Measurements from ENCODE around the gene MYH9. TPM values are rescaled to one million over a fixed set of nuclear protein-coding genes. Genes with fewer than 3 reads are reported as not detected.

MYH9 gene
- total RNA-seq, 1 experiment from 2014 or later, result 258 TPM

- TF ChIP-seq ELF1 (IDR thresholded peaks at IDR 0.05; ENCODE audit: borderline replicate concordance, low read depth) (no peak), CTCF (IDR thresholded peaks at IDR 0.05 in 2 of 3, conservative IDR thresholded peaks at IDR 0.05 in 1 of 3; ENCODE audit: borderline replicate concordance in 1 of 3, insufficient read depth in 1 of 3, low read depth in 2 of 3, low read length in 2 of 3) (peak in 2 of 3 experiments; percentile 35 to 54; a peak in 3 of 6 replicates)
- Histone ChIP-seq H3K4me1 (ENCODE audit: control insufficient read depth in 1 of 2, insufficient read depth in 2 of 2, low read length in 2 of 2) (peaks cover 51 to 79% of the 10 kb centered on the region in 2 experiments), H2AFZ (ENCODE audit: low read depth, low read length, poor library complexity, severe bottlenecking) (no peak overlapping the region), H3K27ac (ENCODE audit: low read depth, low read length) (peak overlapping the region; percentile 87), H3K27me3 (ENCODE audit: insufficient read depth, low read length) (no peaks in the 10 kb centered on the region), H3K4me3 (replicated peaks in 1 of 2; ENCODE audit: low read depth in 1 of 2, low read length in 2 of 2) (no peak overlapping the region), H3K36me3 (ENCODE audit: control insufficient read depth in 1 of 2, insufficient read depth in 2 of 2, low read length in 2 of 2) (peaks cover 23 to 30% of the 10 kb centered on the region in 2 experiments; a peak in 3 of 4 replicates), H4K20me1 (ENCODE audit: insufficient read depth) (no peaks in the 10 kb centered on the region), H3K9me3 (ENCODE audit: control insufficient read depth in 1 of 2, insufficient read depth in 1 of 2, low read depth in 1 of 2, low read length in 2 of 2) (no peaks in the 10 kb centered on the region), H3K9ac (ENCODE audit: low read length) (peak overlapping the region; percentile 60), H3K79me2 (ENCODE audit: insufficient read depth, low read length) (peaks cover 98% of the 10 kb centered on the region), H3K4me2 (ENCODE audit: low read length) (peak overlapping the region; percentile 67), H3K9me2 (ENCODE audit: insufficient read depth) (no peaks in the 10 kb centered on the region)
- DNase-seq (ENCODE audit: low read depth, low spot score), result no peak
- ChIA-PET POLR2A (interaction anchor here (1.5 kb wide), 1 partner anchor 54 kb away, joined by 3 read pairs; the partner anchor contains the start of gene MYH9), RAD21 (ENCODE audit: low non-redundant PET in 1 of 2, low total read pairs in 2 of 2, uncharacterized antibody in 2 of 2, unreplicated experiment in 2 of 2) (no interaction called here), CTCF (interaction anchor here (0.5 to 1.5 kb wide), 2 partner anchors 9 to 14 kb away, joined by 4 read pairs; no protein-coding TSS in a partner anchor)
- no peak for ATAC-seq
- intact Hi-C loops (cut with micrococcal nuclease), result loop anchor here (5.0 kb wide), 1 partner anchor 53 kb away; the partner anchor contains the start of gene MYH9
- no TSS peak for BruUV-seq (replicated peaks)
These were observed 53.5 kb downstream of the MYH9 start for GRCh38 chr22:36334081-36334820.

- H3K79me2 ChIP-seq (ENCODE audit: insufficient read depth, low read length), result peaks cover 98% of the 10 kb centered on the region
- no peaks in the 10 kb centered on the region for H3K9me3 ChIP-seq (ENCODE audit: control insufficient read depth in 1 of 2, insufficient read depth in 1 of 2, low read depth in 1 of 2, low read length in 2 of 2)
- peaks cover 57 to 85% of the 10 kb centered on the region in 2 experiments for H3K4me1 ChIP-seq (ENCODE audit: control insufficient read depth in 1 of 2, insufficient read depth in 2 of 2, low read length in 2 of 2)
- BruUV-seq (replicated peaks), result no TSS peak
- ChIA-PET RAD21 (ENCODE audit: low non-redundant PET in 1 of 2, low total read pairs in 2 of 2, uncharacterized antibody in 2 of 2, unreplicated experiment in 2 of 2) (no interaction called here), POLR2A (interaction anchor here (1.5 kb wide), 1 partner anchor 55 kb away, joined by 3 read pairs; the partner anchor contains the start of gene MYH9), CTCF (interaction anchor here (0.5 to 1.5 kb wide), 2 partner anchors 9 to 14 kb away, joined by 4 read pairs; no protein-coding TSS in a partner anchor)
- DNase-seq (ENCODE audit: low read depth, low spot score) (no peak), ATAC-seq (no peak)
- H3K4me3 ChIP-seq (replicated peaks in 1 of 2; ENCODE audit: low read depth in 1 of 2, low read length in 2 of 2), result no peak overlapping the region
- no peak overlapping the region for H2AFZ ChIP-seq (ENCODE audit: low read depth, low read length, poor library complexity, severe bottlenecking)
- peak overlapping the region; percentile 87 for H3K27ac ChIP-seq (ENCODE audit: low read depth, low read length)
- H3K9me2 ChIP-seq (ENCODE audit: insufficient read depth), result no peaks in the 10 kb centered on the region
- H3K27me3 ChIP-seq (ENCODE audit: insufficient read depth, low read length), result no peaks in the 10 kb centered on the region
- intact Hi-C loops (cut with micrococcal nuclease), result loop anchor here (5.0 kb wide), 1 partner anchor 54 kb away; the partner anchor contains the start of gene MYH9
- TF ChIP-seq CBX3 (IDR thresholded peaks at IDR 0.05; ENCODE audit: low read depth), result no peak
- TF ChIP-seq SP1 (IDR thresholded peaks at IDR 0.05; ENCODE audit: low read depth), result 0 out of 2 replicates have a peak, but pooled peaks have one; percentile 11
- no peaks in the 10 kb centered on the region for H4K20me1 ChIP-seq (ENCODE audit: insufficient read depth)
- peak overlapping the region; percentile 67 for H3K4me2 ChIP-seq (ENCODE audit: low read length)
- peak overlapping the region; percentile 60 for H3K9ac ChIP-seq (ENCODE audit: low read length)
- H3K36me3 ChIP-seq (ENCODE audit: control insufficient read depth in 1 of 2, insufficient read depth in 2 of 2, low read length in 2 of 2), result peaks cover 17 to 27% of the 10 kb centered on the region in 2 experiments; a peak in 3 of 4 replicates
These were observed 54.1 kb downstream of the MYH9 start for GRCh38 chr22:36333644-36334043.

All from HCT116 (cell line).